CD8-positive, alpha-beta memory T cell (primary cell): Measurements from ENCODE around the gene NUCB2. TPM values are rescaled to one million over a fixed set of nuclear protein-coding genes. Genes with fewer than 3 reads are reported as not detected.
"Not testable (repeated sequence)": the region's sequence is repeated elsewhere in the genome, so short reads cannot be mapped to it uniquely, and the experiment has no call there.

Experiments
- CTCF ChIA-PET: fragments of 350-600 bp; sonication (Branson Sonifier 250); formaldehyde crosslinking; loops from one replicate; lab custom pipeline; 2021; ENCODE audit warnings: antibody characterized with exemption; lab: Charles Lee
- POLR2A ChIA-PET: fragments of 350-600 bp; sonication (Branson Sonifier 250); formaldehyde crosslinking; loops from one replicate; lab custom pipeline; 2021; ENCODE audit warnings: antibody characterized with exemption; lab: Charles Lee
- DNase-seq, 5 donors: peaks; one replicate each; pipeline versions ENCODE4 v3.0.0 to v3.0.0-alpha.2; 2020 to 2022; ENCODE audit warnings: mixed read lengths in 1 of 5
- H3K27ac ChIP-seq: one replicate; pipeline ENCODE4 v1.7.0; 2013; ENCODE audit warnings: low read depth, mild to moderate bottlenecking, low read length, moderate library complexity
- H3K27me3 ChIP-seq: 2 replicates; pipeline ENCODE4 v1.7.0; 2013; ENCODE audit warnings: low read length, mild to moderate bottlenecking; ENCODE audit not compliant: insufficient read depth, poor library complexity, severe bottlenecking
- H3K36me3 ChIP-seq: 2 replicates; pipeline ENCODE4 v1.7.0; 2013; ENCODE audit warnings: mild to moderate bottlenecking, low read length, moderate library complexity; ENCODE audit not compliant: insufficient read depth
- H3K4me1 ChIP-seq: 2 replicates; pipeline ENCODE4 v1.7.0; 2013; ENCODE audit warnings: mild to moderate bottlenecking, low read length, moderate library complexity; ENCODE audit not compliant: insufficient read depth
- H3K4me3 ChIP-seq: 2 replicates; pipeline ENCODE4 v1.7.0; 2013; ENCODE audit warnings: mild to moderate bottlenecking, low read length
- H3K9me3 ChIP-seq: 2 replicates; pipeline ENCODE4 v1.7.0; 2013; ENCODE audit warnings: mild to moderate bottlenecking, low read length
- H3K27ac Mint-ChIP-seq, 8 donors: one replicate each; pipeline ENCODE4 v1.8.0; 2020 to 2021; ENCODE audit warnings: mixed read lengths in 8 of 8, mild to moderate bottlenecking in 6 of 8, inconsistent platforms in 3 of 8, moderate library complexity in 3 of 8
- H3K27me3 Mint-ChIP-seq, 2 donors: one replicate each; pipeline ENCODE4 v1.8.0; 2020 to 2021; ENCODE audit warnings: mixed read lengths in 2 of 2, mild to moderate bottlenecking in 1 of 2, moderate library complexity in 1 of 2
- H3K36me3 Mint-ChIP-seq, 3 donors: one replicate each; pipeline ENCODE4 v1.8.0; 2020 to 2021; ENCODE audit warnings: mixed read lengths in 3 of 3, inconsistent platforms in 1 of 3, mild to moderate bottlenecking in 1 of 3
- H3K4me1 Mint-ChIP-seq, 3 donors: one replicate each; pipeline ENCODE4 v1.8.0; 2020 to 2021; ENCODE audit warnings: mixed read lengths in 3 of 3, inconsistent platforms in 1 of 3, mild to moderate bottlenecking in 1 of 3
- H3K4me3 Mint-ChIP-seq, 7 donors: one replicate each; pipeline ENCODE4 v1.8.0; 2020 to 2021; ENCODE audit warnings: mixed read lengths in 7 of 7, mild to moderate bottlenecking in 6 of 7, moderate library complexity in 4 of 7, inconsistent platforms in 2 of 7
- H3K9me3 Mint-ChIP-seq, 5 donors: one replicate each; pipeline ENCODE4 v1.8.0; 2020 to 2022; ENCODE audit warnings: mixed read lengths in 5 of 5, mild to moderate bottlenecking in 3 of 5, moderate library complexity in 2 of 5, inconsistent platforms in 1 of 5
- polyA plus RNA-seq: library from polyadenylated mRNA; unstranded; fragments of 300-500 nt; fragmentation: Illumina TruSeq; gene quantifications from one replicate; pipeline ENCODE4 v1.2.3, GENCODE V29; 2021
- total RNA-seq, 2 experiments: library from RNA; stranded (reverse); gene quantifications; one replicate each; pipeline ENCODE4 v1.2.3, GENCODE V29; 2021

Gene NUCB2
- total and polyA plus RNA-seq, 3 experiments from 2014 or later: 30.3 to 218 (median 33.3) TPM

DNA sequence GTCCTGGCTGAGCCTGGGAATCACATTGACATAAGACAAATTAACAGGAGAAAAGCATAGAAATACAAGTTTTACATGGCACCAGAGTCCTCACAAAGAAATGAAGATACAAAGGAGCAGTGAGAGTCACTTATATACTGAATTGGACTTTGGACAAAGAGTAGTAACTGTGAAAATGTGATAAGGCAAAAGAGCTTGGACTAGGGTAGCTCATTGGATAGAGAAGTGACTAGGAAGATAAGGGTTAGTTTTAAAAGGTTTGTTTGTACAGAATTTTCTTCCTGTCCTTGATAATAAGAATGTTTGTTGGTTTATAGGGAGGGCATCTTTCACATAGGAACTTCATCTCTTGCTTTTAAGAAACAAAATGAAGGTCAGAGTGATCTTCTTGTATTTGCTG is 17.9 kb upstream of the NUCB2 start:
- no peaks in the 10 kb centered on the region for H3K4me1 ChIP-seq
- ChIA-PET CTCF (interaction anchor here (1.2 kb wide), 1 partner anchor 9 kb away, joined by 4 read pairs; no protein-coding TSS in a partner anchor), POLR2A (no interaction called here)
- H3K4me3 ChIP-seq: no peak overlapping the region
- H3K4me3 Mint-ChIP-seq: no peak overlapping the region
- H3K9me3 ChIP-seq: no peaks in the 10 kb centered on the region
- H3K9me3 Mint-ChIP-seq: no peaks in the 10 kb centered on the region
- H3K27ac ChIP-seq: no peak overlapping the region
- DNase-seq: no peak
- no peaks in the 10 kb centered on the region for H3K27me3 ChIP-seq
- no peaks in the 10 kb centered on the region for H3K27me3 Mint-ChIP-seq
- no peak overlapping the region for H3K27ac Mint-ChIP-seq
- H3K36me3 Mint-ChIP-seq: no peaks in the 10 kb centered on the region
- H3K36me3 ChIP-seq: no peaks in the 10 kb centered on the region
- H3K4me1 Mint-ChIP-seq: peaks cover 7 to 12% (median 11%) of the 10 kb centered on the region in 3 donors

DNA sequence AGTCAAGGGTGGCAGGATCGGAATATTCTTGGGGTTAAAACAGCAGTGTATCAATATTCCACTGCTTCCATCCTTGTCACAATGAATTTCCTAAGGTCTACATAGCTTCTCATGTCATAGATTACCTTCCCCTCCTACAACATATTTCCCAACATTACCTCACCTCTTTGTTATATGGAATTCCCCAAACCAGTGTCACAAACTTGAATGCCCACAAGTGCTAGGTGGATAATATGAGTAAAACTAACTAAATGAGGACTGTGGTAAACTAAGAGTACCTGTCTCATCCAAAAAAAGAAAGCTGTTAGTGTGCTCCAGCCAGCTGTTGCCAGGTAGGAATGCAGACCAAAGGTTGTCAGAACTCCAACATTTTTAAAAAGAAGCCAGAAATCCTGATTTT is 17.0 kb upstream of the NUCB2 start:
- H3K36me3 Mint-ChIP-seq: no peaks in the 10 kb centered on the region
- POLR2A ChIA-PET: no interaction called here

DNA sequence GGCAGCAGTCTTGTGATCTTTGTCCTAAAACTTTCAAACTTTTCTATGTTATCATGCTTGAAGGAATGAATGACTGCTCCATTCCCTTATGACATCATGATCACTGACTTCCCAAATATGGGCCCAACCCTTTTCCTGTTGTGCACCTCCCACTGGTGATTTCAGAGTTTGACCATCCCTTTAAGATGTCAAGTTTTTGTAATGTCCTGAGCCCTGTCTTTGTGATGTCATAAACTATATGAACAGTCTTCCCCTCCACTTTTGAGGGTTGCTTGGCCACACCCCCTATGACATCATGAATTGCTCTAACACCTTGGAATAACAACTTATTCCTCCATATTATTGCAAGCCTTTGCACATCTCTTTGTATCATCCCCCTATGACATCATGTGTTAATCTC is 16.5 kb upstream of the NUCB2 start:
- no peaks in the 10 kb centered on the region for H3K36me3 Mint-ChIP-seq
- no peaks in the 10 kb centered on the region for H3K27me3 Mint-ChIP-seq
- Histone ChIP-seq H3K9me3 (no peaks in the 10 kb centered on the region), H3K4me3 (no peak overlapping the region), H3K27ac (no peak overlapping the region), H3K4me1 (no peaks in the 10 kb centered on the region), H3K27me3 (no peaks in the 10 kb centered on the region), H3K36me3 (no peaks in the 10 kb centered on the region)
- CTCF ChIA-PET: no interaction called here
- H3K4me3 Mint-ChIP-seq: no peak overlapping the region
- H3K27ac Mint-ChIP-seq: no peak overlapping the region
- POLR2A ChIA-PET: no interaction called here
- no peaks in the 10 kb centered on the region for H3K9me3 Mint-ChIP-seq
- no peak for DNase-seq
- H3K4me1 Mint-ChIP-seq: peaks cover 7 to 12% (median 11%) of the 10 kb centered on the region in 3 donors

More for the DNA sequence above, 17.0 kb upstream of the NUCB2 start:
- no peak overlapping the region for H3K4me3 ChIP-seq
- Mint-ChIP-seq H3K9me3 (no peaks in the 10 kb centered on the region), H3K27me3 (no peaks in the 10 kb centered on the region), H3K4me1 (peaks cover 7 to 12% (median 11%) of the 10 kb centered on the region in 3 donors), H3K4me3 (no peak overlapping the region), H3K27ac (no peak overlapping the region)
- H3K27me3 ChIP-seq: no peaks in the 10 kb centered on the region
- H3K27ac ChIP-seq: no peak overlapping the region
- CTCF ChIA-PET: interaction anchor here (1.2 kb wide), 1 partner anchor 8 kb away, joined by 4 read pairs; no protein-coding TSS in a partner anchor
- H3K4me1 ChIP-seq: no peaks in the 10 kb centered on the region
- H3K36me3 ChIP-seq: no peaks in the 10 kb centered on the region
- H3K9me3 ChIP-seq: no peaks in the 10 kb centered on the region
- no peak for DNase-seq

DNA sequence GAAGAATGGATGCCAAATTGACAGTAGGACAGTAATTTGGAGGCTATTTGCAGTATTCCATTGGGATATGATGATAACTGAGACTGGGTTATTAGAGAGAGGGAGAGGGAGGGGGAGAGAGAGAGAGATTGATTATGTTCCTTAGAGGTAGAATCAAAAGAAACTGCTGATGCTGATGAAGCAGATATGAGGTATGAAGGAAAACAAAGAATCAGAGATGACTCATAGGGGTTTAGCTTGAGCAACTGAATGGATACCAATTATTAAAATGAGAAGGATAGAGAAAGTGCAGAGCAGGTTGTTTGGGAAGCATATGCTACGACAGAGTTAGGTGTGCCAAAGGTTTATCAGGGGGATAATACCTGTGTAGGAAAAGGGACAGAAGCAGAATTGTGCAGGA is 12.8 kb upstream of the NUCB2 start:
- H3K9me3 Mint-ChIP-seq: no peaks in the 10 kb centered on the region
- peak overlapping the region in 1 of 8 donors; percentile 25 for H3K27ac Mint-ChIP-seq
- no peak overlapping the region for H3K4me3 Mint-ChIP-seq
- Histone ChIP-seq H3K36me3 (no peaks in the 10 kb centered on the region), H3K4me1 (no peaks in the 10 kb centered on the region), H3K27ac (no peak overlapping the region), H3K27me3 (no peaks in the 10 kb centered on the region), H3K4me3 (no peak overlapping the region), H3K9me3 (no peaks in the 10 kb centered on the region)
- POLR2A ChIA-PET: no interaction called here
- peaks cover 0 to 4% (median 1%) of the 10 kb centered on the region in 3 donors for H3K4me1 Mint-ChIP-seq
- no peaks in the 10 kb centered on the region for H3K27me3 Mint-ChIP-seq
- CTCF ChIA-PET: no interaction called here
- H3K36me3 Mint-ChIP-seq: no peaks in the 10 kb centered on the region
- DNase-seq: no peak

DNA sequence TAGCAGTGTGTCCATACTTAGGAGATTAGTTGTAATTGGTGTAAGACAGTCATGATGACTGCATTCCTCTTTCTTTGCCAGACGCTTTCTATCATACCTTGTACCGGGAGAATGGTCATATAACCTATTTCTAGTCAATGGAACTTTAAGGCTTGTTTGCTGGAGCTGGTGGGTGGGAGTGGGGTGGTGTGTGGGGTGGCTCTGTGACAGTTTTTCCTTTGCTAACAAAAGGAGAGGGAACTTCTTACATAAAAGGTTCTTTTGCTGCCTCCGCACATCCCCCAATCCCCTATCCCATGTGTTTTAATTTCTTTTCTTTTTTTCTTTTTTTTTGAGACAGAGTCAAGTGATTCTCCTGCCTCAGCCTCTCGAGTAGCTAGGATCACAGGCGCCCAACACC is 9.8 kb upstream of the NUCB2 start:
- Histone ChIP-seq H3K4me3 (no peak overlapping the region), H3K36me3 (no peaks in the 10 kb centered on the region), H3K27ac (no peak overlapping the region), H3K27me3 (no peaks in the 10 kb centered on the region), H3K4me1 (no peaks in the 10 kb centered on the region), H3K9me3 (no peaks in the 10 kb centered on the region)
- Mint-ChIP-seq H3K27me3 (no peaks in the 10 kb centered on the region), H3K27ac (no peak overlapping the region), H3K36me3 (no peaks in the 10 kb centered on the region), H3K4me3 (no peak overlapping the region), H3K4me1 (peaks cover 0 to 8% (median 1%) of the 10 kb centered on the region in 3 donors), H3K9me3 (no peaks in the 10 kb centered on the region)
- DNase-seq: no peak
- POLR2A ChIA-PET: interaction anchor here (0.7 kb wide), 1 partner anchor 85 kb away, joined by 5 read pairs; no protein-coding TSS in a partner anchor
- CTCF ChIA-PET: interaction anchor here (1.0 to 1.4 kb wide), 2 partner anchors 8 to 9 kb away, joined by 4 to 7 read pairs; partner anchors contain the start of gene NUCB2

DNA sequence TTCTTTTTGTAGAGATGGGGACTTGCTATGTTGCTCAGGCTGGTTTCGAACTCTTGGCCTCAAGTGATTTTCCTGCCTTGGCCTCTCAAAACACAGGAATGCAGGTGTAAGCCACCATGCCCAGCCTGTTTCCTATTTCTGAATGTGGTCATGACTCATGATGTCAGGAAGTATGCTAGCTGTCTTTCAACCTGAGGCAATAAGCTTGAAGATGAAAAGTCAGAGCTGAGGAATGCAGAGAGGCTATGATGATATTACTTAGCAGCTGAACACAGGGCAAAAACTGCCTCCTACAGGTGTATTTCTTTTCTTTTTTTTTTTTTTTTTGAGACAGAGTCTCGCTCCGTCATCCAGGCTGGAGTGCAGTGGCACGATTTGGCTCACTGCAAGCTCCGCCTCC is 9.0 kb upstream of the NUCB2 start:
- DNase-seq: no peak
- Mint-ChIP-seq H3K36me3 (no peaks in the 10 kb centered on the region), H3K27me3 (no peaks in the 10 kb centered on the region), H3K27ac (no peak overlapping the region), H3K9me3 (no peaks in the 10 kb centered on the region), H3K4me1 (peaks cover 0 to 8% (median 1%) of the 10 kb centered on the region in 3 donors), H3K4me3 (no peak overlapping the region)
- H3K4me3 ChIP-seq: no peak overlapping the region
- H3K4me1 ChIP-seq: no peaks in the 10 kb centered on the region
- ChIA-PET CTCF (interaction anchor here (1.0 to 1.4 kb wide), 2 partner anchors 8 to 9 kb away, joined by 4 to 7 read pairs; partner anchors contain the start of gene NUCB2), POLR2A (no interaction called here)
- H3K36me3 ChIP-seq: no peaks in the 10 kb centered on the region
- H3K9me3 ChIP-seq: no peaks in the 10 kb centered on the region
- H3K27me3 ChIP-seq: no peaks in the 10 kb centered on the region
- H3K27ac ChIP-seq: no peak overlapping the region

DNA sequence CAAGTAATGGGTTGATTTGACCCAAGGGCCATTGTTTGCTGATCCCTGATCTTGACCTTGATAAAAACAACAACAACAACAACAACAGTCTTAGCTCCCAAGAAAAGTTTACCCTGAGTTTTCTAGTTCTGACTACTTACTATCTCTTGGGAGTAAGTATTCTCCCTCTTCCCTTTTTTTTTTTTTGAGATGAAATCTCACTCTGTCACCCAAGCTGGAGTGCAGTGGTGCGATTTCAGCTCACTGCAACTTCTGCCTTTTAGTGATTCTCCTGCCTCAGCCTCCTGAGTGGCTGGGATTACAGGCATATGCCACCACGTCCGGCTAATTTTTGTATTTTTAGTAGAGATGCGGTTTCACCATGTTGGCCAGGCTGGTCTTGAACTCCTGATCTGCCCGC is 8.0 kb upstream of the NUCB2 start:
- H3K27ac ChIP-seq, H3K4me1 ChIP-seq, H3K36me3 Mint-ChIP-seq, H3K4me3 ChIP-seq, H3K9me3 ChIP-seq, H3K36me3 ChIP-seq, H3K27me3 ChIP-seq, H3K4me1 Mint-ChIP-seq, POLR2A ChIA-PET, H3K27ac Mint-ChIP-seq, H3K9me3 Mint-ChIP-seq, H3K4me3 Mint-ChIP-seq, DNase-seq, CTCF ChIA-PET, H3K27me3 Mint-ChIP-seq: not testable (repeated sequence)

DNA sequence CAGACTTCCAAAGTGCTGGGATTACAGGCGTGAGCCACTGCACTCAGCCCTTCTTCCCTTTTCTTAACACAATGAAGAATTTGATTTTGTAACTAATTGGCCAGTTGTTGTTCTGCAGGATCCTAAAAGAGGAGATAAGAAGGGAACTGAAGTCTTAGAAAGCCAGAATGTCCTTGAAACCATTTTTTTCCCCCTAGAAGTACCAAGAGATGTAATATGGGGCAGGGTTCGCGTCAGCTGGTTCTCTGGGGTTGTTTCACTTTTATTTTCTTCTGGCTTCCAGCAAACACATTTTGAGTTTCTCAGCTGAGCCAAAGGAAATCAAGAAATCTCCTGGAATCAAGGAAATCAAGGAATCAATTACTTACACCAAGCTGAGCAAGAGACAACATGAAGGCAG is 7.6 kb upstream of the NUCB2 start:
- Mint-ChIP-seq H3K9me3 (no peaks in the 10 kb centered on the region), H3K27ac (no peak overlapping the region), H3K27me3 (no peaks in the 10 kb centered on the region), H3K36me3 (no peaks in the 10 kb centered on the region), H3K4me3 (no peak overlapping the region), H3K4me1 (peaks cover 0 to 9% (median 1%) of the 10 kb centered on the region in 3 donors)
- Histone ChIP-seq H3K27me3 (no peaks in the 10 kb centered on the region), H3K4me3 (no peak overlapping the region), H3K36me3 (no peaks in the 10 kb centered on the region), H3K9me3 (no peaks in the 10 kb centered on the region), H3K4me1 (no peaks in the 10 kb centered on the region), H3K27ac (no peak overlapping the region)
- CTCF ChIA-PET: no interaction called here
- POLR2A ChIA-PET: no interaction called here
- no peak for DNase-seq
